Omental fat pad (tissue), 4 donors: ENCODE results near the gene LCN6. TPM values are rescaled to one million over a fixed set of nuclear protein-coding genes. Genes with fewer than 3 reads are reported as not detected.

Experiments used
- ATAC-seq: fragments of 150-250 bp; one replicate; pipeline ENCODE4 v1.9.1; 2016; ENCODE audit warnings: mild to moderate bottlenecking, moderate library complexity; ENCODE audit not compliant: low FRiP score
- DNase-seq: peaks from one replicate; pipeline ENCODE4 v3.0.0-alpha.2; 2019; ENCODE audit warnings: low spot score
- CTCF ChIP-seq, 3 donors: fragments of 450-650 bp; IDR thresholded peaks; one replicate each; pipeline ENCODE4 v1.5.1; 2016 to 2017; ENCODE audit warnings: antibody characterized with exemption in 3 of 3, mild to moderate bottlenecking in 3 of 3, moderate library complexity in 2 of 3
- total RNA-seq, 4 donors: library from RNA; depleted of rRNA; stranded (reverse); fragments of >200 nt; gene quantifications; one replicate each; pipeline ENCODE4 v1.1.0, GENCODE V29; 2016

The LCN6 gene
- total RNA-seq, 4 donors from 2014 or later: 5.0 to 24.1 (median 9.0) TPM

DNA sequence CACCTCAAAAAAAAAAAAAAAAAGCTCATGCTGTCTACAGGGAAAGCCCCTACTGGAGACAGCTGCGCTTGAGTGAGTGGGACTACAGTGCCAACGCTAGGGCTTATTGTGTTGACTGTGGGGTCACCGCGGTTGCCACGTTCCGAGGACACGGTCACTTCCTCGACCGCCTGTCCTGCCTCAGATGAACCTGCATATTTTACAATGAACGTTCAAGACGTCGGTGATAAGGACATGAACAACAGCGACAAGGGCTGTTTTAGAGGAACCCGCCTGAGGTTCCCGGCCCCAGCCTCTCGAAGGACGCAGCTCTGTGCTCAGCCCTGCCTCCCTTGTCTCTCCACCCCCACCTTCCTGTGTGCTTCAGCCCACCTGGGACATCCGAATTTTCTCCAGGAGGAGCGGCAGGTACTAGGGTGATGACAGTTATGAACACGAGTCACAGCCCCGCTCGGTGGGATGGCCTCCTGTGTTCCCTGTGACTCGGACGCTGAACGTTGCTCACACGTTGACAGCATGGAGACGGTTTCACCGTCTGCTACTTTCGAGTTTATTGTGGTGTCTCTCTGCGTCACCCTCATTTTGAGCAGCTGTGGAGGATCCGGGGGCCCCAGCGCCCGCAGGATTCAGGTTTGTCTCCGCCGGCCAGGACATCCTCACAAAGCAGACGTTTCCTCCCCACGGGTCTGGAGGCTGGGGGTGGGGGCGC is 47.2 kb downstream of the LCN6 start:
- no peak for ATAC-seq
- DNase-seq: no peak
- TF ChIP-seq CTCF (IDR thresholded peaks at IDR 0.05): no peak

- TF ChIP-seq CTCF (IDR thresholded peaks at IDR 0.05): no peak
- no peak for ATAC-seq
- DNase-seq: no peak
Observed at GRCh38 chr9:136700304-136700703, 48.0 kb downstream of the LCN6 start.

DNA sequence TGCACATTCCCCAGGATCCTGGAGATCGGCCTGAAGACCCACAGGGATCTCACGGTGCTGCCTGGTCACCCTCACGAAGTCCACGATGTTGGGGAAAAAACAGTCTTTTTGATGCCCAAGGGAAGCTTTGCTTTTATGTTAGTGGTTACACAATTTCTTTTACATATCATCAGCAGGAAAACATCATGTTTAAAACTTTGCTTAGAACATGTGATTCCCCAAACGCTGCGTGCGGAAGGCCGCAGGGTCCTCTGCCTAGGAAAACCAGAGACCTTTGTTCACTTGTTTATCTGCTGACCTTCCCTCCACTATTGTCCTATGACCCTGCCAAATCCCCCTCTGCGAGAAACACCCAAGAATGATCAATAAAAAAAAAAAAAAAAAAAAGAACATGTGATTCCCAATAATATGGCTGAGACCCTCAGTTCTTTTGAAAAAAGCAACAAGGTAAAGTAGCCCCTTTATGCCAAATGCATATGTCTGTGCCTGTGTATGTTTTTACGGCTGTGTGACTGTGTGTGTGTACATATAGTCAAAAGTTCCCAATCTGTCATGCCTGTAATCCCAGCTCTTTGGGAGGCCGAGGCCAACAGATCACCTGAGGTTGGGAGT is 49.6 kb downstream of the LCN6 start:
- DNase-seq (no peak), ATAC-seq (no peak)
- TF ChIP-seq CTCF (IDR thresholded peaks at IDR 0.05): no peak

- no peak for DNase-seq
- no peak for ATAC-seq
- no peak for TF ChIP-seq CTCF (IDR thresholded peaks at IDR 0.05)
Observed at GRCh38 chr9:136697821-136698526, 50.4 kb downstream of the LCN6 start.

- ATAC-seq (no peak), DNase-seq (no peak)
- TF ChIP-seq CTCF (IDR thresholded peaks at IDR 0.05): no peak
Observed at GRCh38 chr9:136697146-136697820, 51.0 kb downstream of the LCN6 start.

- ATAC-seq: no peak
Observed at GRCh38 chr9:136696502-136696901, 51.8 kb downstream of the LCN6 start.

More at GRCh38 chr9:136696502-136696901, 51.8 kb downstream of the LCN6 start:
- no peak for TF ChIP-seq CTCF (IDR thresholded peaks at IDR 0.05)
- no peak for DNase-seq
